Astrocyte of the spinal cord (primary cell): ENCODE measurements around the gene SLFN14.

ENCODE experiments used
- DNase-seq: peaks from one replicate; pipeline ENCODE4 v3.0.0; 2011; ENCODE audit warnings: low read depth, low spot score
- H3K4me3 ChIP-seq: 2 replicates; pipeline ENCODE4 v1.5.1; 2011; ENCODE audit warnings: low read depth, mild to moderate bottlenecking, low read length, moderate library complexity
- CTCF ChIP-seq: IDR thresholded peaks from 2 replicates; pipeline ENCODE4 v1.5.1; 2012; ENCODE audit warnings: low read depth, mild to moderate bottlenecking, low read length, inconsistent platforms
- in situ Hi-C: cut with HindIII; loops from 2 replicates; pipeline ENCODE4 v1.10.0; 2017; ENCODE audit warnings: low sequenced_read_pairs

Gene SLFN14

GRCh38 chr17:35515027-35515426 is 45.6 kb downstream of the SLFN14 start:
- in situ Hi-C loops = no loop called here
- no peak for TF ChIP-seq CTCF
- no peak for DNase-seq
- no peak overlapping the region for H3K4me3 ChIP-seq

GRCh38 chr17:35514564-35514963 is 46.1 kb downstream of the SLFN14 start:
- no peak for TF ChIP-seq CTCF
- in situ Hi-C loops = no loop called here
- H3K4me3 ChIP-seq = no peak overlapping the region
- DNase-seq = no peak
